ENCODE data around the gene TBK1. TPM values are rescaled to one million over a fixed set of nuclear protein-coding genes. Genes with fewer than 3 reads are reported as not detected.

TBK1 gene
- total RNA-seq, 1 experiment from 2014 or later, result 33.8 TPM

DNA sequence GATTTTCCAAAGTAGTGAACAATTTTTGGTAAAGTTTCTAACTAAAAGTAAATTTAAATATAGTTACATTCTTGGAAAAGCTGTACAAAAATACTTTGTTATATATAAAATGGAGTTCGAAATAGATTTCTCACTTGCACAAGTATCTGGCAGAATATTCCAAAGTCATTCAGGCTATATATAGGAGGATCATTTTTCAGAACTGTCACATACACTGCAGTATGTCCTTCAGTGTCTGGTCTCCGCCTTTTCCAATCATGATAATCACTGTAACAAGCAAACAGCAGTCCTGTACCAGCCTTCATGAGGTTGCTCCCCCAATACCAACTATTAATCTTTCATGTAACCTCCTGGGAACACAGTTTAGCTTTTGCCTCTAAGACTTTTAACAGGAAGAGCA lies 18.6 kb downstream of the TBK1 start:
- intact Hi-C loops (cut with micrococcal nuclease; ENCODE audit: unreplicated experiment), result no loop called here
- ChIA-PET CTCF (no interaction called here), POLR2A (ENCODE audit: low non-redundant PET) (no interaction called here)
- Histone ChIP-seq H3K4me3 (ENCODE audit: low read depth, low read length, poor library complexity, severe bottlenecking) (no peak overlapping the region), H3K36me3 (ENCODE audit: insufficient read depth, low read length, poor library complexity, severe bottlenecking) (peaks cover 43% of the 10 kb centered on the region), H3K27ac (ENCODE audit: low read depth, low read length, poor library complexity, severe bottlenecking) (no peak overlapping the region), H3K4me1 (ENCODE audit: insufficient read depth, low read length, poor library complexity, severe bottlenecking) (no peaks in the 10 kb centered on the region), H3K27me3 (replicated peaks; ENCODE audit: insufficient read depth, low read depth, low read length, poor library complexity) (no peaks in the 10 kb centered on the region), H3K9me3 (ENCODE audit: low read depth, low read length, poor library complexity, severe bottlenecking) (no peaks in the 10 kb centered on the region)
- DNase-seq (ENCODE audit: low spot score), result no peak
- no peak for TF ChIP-seq EZH2 (IDR thresholded peaks at IDR 0.05; ENCODE audit: borderline replicate concordance, low read depth, low read length, poor library complexity, severe bottlenecking)
- TF ChIP-seq, protein P1, sequence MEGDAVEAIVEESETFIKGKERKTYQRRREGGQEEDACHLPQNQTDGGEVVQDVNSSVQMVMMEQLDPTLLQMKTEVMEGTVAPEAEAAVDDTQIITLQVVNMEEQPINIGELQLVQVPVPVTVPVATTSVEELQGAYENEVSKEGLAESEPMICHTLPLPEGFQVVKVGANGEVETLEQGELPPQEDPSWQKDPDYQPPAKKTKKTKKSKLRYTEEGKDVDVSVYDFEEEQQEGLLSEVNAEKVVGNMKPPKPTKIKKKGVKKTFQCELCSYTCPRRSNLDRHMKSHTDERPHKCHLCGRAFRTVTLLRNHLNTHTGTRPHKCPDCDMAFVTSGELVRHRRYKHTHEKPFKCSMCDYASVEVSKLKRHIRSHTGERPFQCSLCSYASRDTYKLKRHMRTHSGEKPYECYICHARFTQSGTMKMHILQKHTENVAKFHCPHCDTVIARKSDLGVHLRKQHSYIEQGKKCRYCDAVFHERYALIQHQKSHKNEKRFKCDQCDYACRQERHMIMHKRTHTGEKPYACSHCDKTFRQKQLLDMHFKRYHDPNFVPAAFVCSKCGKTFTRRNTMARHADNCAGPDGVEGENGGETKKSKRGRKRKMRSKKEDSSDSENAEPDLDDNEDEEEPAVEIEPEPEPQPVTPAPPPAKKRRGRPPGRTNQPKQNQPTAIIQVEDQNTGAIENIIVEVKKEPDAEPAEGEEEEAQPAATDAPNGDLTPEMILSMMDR (conservative IDR thresholded peaks at IDR 0.05; ENCODE audit: low read depth, low read length), result no peak
- BruUV-seq (replicated peaks), result no TSS peak

DNA sequence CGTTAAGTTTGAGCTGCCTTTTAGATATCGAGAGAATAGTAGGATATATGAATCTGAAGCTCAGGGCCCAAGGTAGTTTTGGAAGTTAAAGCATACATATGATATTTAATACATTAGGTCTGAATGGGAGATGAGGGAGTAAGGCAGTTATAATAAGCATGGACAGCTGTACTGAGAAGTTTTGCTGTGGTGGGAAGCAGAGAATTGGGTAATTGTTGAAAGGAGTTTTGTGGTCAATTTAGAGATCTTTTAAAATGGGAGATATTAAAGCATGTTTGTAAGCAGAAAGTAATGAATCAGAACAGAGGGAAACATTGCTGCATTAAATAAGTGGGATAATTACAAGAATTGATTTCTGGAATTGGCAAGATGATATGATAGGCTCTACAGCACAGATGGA lies 21.3 kb downstream of the TBK1 start:
- Histone ChIP-seq H3K36me3 (ENCODE audit: insufficient read depth, low read length, poor library complexity, severe bottlenecking) (peaks cover 45% of the 10 kb centered on the region), H3K4me3 (ENCODE audit: low read depth, low read length, poor library complexity, severe bottlenecking) (no peak overlapping the region), H3K27me3 (replicated peaks; ENCODE audit: insufficient read depth, low read depth, low read length, poor library complexity) (no peaks in the 10 kb centered on the region), H3K9me3 (ENCODE audit: low read depth, low read length, poor library complexity, severe bottlenecking) (peaks cover 14% of the 10 kb centered on the region), H3K4me1 (ENCODE audit: insufficient read depth, low read length, poor library complexity, severe bottlenecking) (no peaks in the 10 kb centered on the region), H3K27ac (ENCODE audit: low read depth, low read length, poor library complexity, severe bottlenecking) (no peak overlapping the region)
- TF ChIP-seq, protein P1 (conservative IDR thresholded peaks at IDR 0.05; ENCODE audit: low read depth, low read length), result no peak
- TF ChIP-seq EZH2 (IDR thresholded peaks at IDR 0.05; ENCODE audit: borderline replicate concordance, low read depth, low read length, poor library complexity, severe bottlenecking), result no peak
- ChIA-PET CTCF (no interaction called here), POLR2A (ENCODE audit: low non-redundant PET) (no interaction called here)
- intact Hi-C loops (cut with micrococcal nuclease; ENCODE audit: unreplicated experiment), result no loop called here
- no TSS peak for BruUV-seq (replicated peaks)
- DNase-seq (ENCODE audit: low spot score), result no peak

DNA sequence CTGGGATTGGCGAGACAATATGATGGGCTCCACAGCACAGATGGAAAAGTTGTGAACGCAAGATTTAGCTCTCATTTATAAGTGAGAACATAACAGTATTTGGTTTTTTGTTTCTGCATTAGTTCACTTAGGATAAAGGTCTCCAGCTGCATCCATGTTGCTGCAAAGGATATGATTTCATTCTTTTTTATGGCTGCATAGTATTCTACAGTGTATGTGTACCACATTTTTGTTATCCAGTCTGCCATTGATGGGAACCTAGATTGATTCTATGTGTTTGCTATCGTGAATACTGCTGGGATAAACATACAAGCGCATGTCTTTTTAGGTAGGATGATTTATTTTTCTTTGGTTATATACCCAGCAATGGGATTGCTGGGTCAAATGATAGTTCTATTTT lies 23.6 kb downstream of the TBK1 start:
- no TSS peak for BruUV-seq (replicated peaks)
- POLR2A ChIA-PET (ENCODE audit: low non-redundant PET), result no interaction called here

More for the DNA sequence above, 23.6 kb downstream of the TBK1 start:
- DNase-seq (ENCODE audit: low spot score), result no peak
- peaks cover 14% of the 10 kb centered on the region for H3K9me3 ChIP-seq (ENCODE audit: low read depth, low read length, poor library complexity, severe bottlenecking)
- H3K27me3 ChIP-seq (replicated peaks; ENCODE audit: insufficient read depth, low read depth, low read length, poor library complexity), result no peaks in the 10 kb centered on the region
- peaks cover 19% of the 10 kb centered on the region for H3K4me1 ChIP-seq (ENCODE audit: insufficient read depth, low read length, poor library complexity, severe bottlenecking)
- H3K4me3 ChIP-seq (ENCODE audit: low read depth, low read length, poor library complexity, severe bottlenecking), result no peak overlapping the region
- TF ChIP-seq, protein P1 (conservative IDR thresholded peaks at IDR 0.05; ENCODE audit: low read depth, low read length), result no peak
- no peak for TF ChIP-seq EZH2 (IDR thresholded peaks at IDR 0.05; ENCODE audit: borderline replicate concordance, low read depth, low read length, poor library complexity, severe bottlenecking)
- CTCF ChIA-PET, result no interaction called here
- H3K27ac ChIP-seq (ENCODE audit: low read depth, low read length, poor library complexity, severe bottlenecking), result no peak overlapping the region
- intact Hi-C loops (cut with micrococcal nuclease; ENCODE audit: unreplicated experiment), result no loop called here
- peaks cover 42% of the 10 kb centered on the region for H3K36me3 ChIP-seq (ENCODE audit: insufficient read depth, low read length, poor library complexity, severe bottlenecking)
